ENCODE measurements around the gene FIG4.

GRCh38 chr6:109853951-109854350, 162.9 kb downstream of the FIG4 start:
- TF ChIP-seq CTCF (IDR thresholded peaks at IDR 0.05) (no peak), POLR2A (IDR thresholded peaks at IDR 0.05) (no peak)

Data from stomach (tissue), 4 donors.